Gastrocnemius medialis (tissue), 4 donors: ENCODE data around the gene HINFP. TPM values are rescaled to one million over a fixed set of nuclear protein-coding genes. Genes with fewer than 3 reads are reported as not detected.
"Not testable (repeated sequence)": the region's sequence is repeated elsewhere in the genome, so short reads cannot be mapped to it uniquely, and the experiment has no call there.

Experiments used
- ATAC-seq, 2 donors: fragments of 150-250 bp; one replicate each; pipeline ENCODE4 v1.9.1; 2016
- DNase-seq, 2 donors: peaks; one replicate each; pipeline ENCODE4 v3.0.0-alpha.2; 2019
- H3K27ac ChIP-seq, 4 donors: fragments of 200-600 bp; sonication (generic); 1 replicate in 1 of 4; 2 replicates in 3 of 4; pipeline ENCODE4 v1.5.1; 2016 to 2018; ENCODE audit warnings: mild to moderate bottlenecking in 2 of 4, moderate library complexity in 1 of 4
- H3K27me3 ChIP-seq, 3 donors: fragments of 200-600 bp; sonication (generic) in 2 of 3; 1 replicate in 1 of 3; 2 replicates in 2 of 3; pipeline versions ENCODE4 v1.5.1 to v1.6.0; 2016 to 2019; ENCODE audit warnings: mild to moderate bottlenecking in 1 of 3, moderate library complexity in 1 of 3
- H3K36me3 ChIP-seq, 2 donors: fragments of 200-600 bp; sonication (generic) in 1 of 2; one replicate each; pipeline ENCODE4 v1.5.1; 2017 to 2018
- H3K4me1 ChIP-seq, 2 donors: fragments of 200-600 bp; sonication (generic) in 1 of 2; one replicate each; pipeline ENCODE4 v1.5.1; 2016 to 2017; ENCODE audit warnings: mild to moderate bottlenecking in 2 of 2
- H3K4me3 ChIP-seq, 4 donors: fragments of 200-600 bp; sonication (generic) in 3 of 4; 1 replicate in 1 of 4; 2 replicates in 3 of 4; pipeline ENCODE4 v1.5.1; 2016 to 2019; ENCODE audit warnings: mild to moderate bottlenecking in 2 of 4
- H3K9me3 ChIP-seq, 3 donors: fragments of 200-600 bp; sonication (generic) in 2 of 3; 1 replicate in 1 of 3; 2 replicates in 2 of 3; pipeline ENCODE4 v1.5.1; 2016 to 2019
- POLR2A ChIP-seq, 2 donors: fragments of 450-650 bp; IDR thresholded peaks; one replicate each; pipeline ENCODE4 v1.6.1; 2017; ENCODE audit warnings: antibody characterized with exemption in 2 of 2, mild to moderate bottlenecking in 2 of 2, moderate library complexity in 2 of 2
- in situ Hi-C, 4 donors: fragments of 200-750 bp; cut with MboI; loops; one replicate each; pipeline versions ENCODE4 v1.15.0 to v1.8.0; 2017; ENCODE audit warnings: low sequenced_read_pairs in 4 of 4
- intact Hi-C: fragments of 100-400 bp; cut with DNase I; formaldehyde crosslinking; loops from one replicate; pipeline ENCODE4 v1.15.1; 2023; ENCODE audit warnings: low total_unique reads
- total RNA-seq, 4 donors: library from RNA; depleted of rRNA; stranded (reverse); fragments of >200 nt; gene quantifications; one replicate each; pipeline versions ENCODE4 v1.1.0 to v1.2.3, GENCODE V29; 2016
- TF ChIP-seq, protein P1 (sequence below), 5 experiments: fragments of 450-650 bp in 3 of 5; fragments of 200-600 bp in 2 of 5; sonication (generic) in 2 of 5; IDR thresholded peaks in 4 of 5; conservative IDR thresholded peaks in 1 of 5; 1 replicate in 4 of 5; 2 replicates in 1 of 5; pipeline ENCODE4 v1.5.1; 2016 to 2019; ENCODE audit warnings: antibody characterized with exemption in 5 of 5, mild to moderate bottlenecking in 3 of 5, moderate library complexity in 3 of 5

HINFP gene
- total RNA-seq, 4 donors from 2014 or later = 8.1 to 17.8 (median 15.3) TPM

DNA sequence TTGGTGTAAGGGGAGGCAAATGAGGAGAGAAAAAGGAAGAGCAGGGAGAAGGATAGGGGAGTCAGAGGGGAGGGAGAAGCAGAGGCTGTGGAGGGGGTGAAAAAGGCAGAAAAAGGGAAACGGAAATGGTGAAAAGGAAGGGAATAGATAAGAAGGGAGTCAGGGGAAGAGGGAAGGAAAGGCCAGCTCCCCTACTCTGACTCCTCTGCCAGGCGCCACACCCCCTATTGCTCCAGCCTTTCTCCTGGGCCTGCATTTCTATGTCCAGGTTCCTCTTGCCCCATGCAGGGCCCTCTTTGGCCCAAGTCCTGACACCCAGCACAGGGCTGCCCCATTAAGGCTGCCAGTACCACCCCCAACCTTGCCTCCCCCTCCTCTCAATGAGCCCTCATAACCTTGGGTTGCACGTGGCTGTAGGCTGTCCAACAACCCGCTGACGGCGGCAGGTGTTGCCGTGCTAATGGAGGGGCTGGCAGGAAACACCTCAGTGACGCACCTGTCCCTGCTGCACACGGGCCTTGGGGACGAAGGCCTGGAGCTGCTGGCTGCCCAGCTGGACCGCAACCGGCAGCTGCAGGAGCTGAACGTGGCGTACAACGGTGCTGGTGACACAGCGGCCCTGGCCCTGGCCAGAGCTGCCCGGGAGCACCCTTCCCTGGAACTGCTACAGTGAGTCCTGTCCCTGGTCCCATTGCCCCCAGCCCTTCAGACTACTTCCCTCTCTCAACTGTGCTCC, 60.5 kb downstream of the HINFP start:
- peaks cover 0 to 23% of the 10 kb centered on the region in 2 donors for H3K36me3 ChIP-seq

DNA sequence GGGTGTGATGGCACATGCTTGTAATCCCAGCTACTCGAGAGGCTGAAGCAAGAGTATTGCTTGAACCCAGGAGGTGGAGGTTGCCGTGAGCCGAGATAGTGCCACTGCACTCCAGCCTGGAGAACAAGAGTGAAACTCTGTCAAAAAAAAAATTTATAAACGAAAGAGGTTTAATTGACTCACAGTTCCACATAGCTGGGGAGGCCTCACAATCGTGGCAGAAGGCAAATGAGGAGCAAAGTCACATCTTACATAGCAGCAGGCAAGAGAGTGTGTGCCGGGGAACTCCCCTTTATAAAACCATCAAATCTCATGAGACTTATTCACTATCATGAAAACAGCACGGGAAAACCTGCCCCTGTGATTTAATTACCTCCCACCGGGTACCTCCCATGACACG, 63.0 kb downstream of the HINFP start:
- DNase-seq, H3K27me3 ChIP-seq, intact Hi-C loops, H3K4me1 ChIP-seq, H3K9me3 ChIP-seq, H3K4me3 ChIP-seq, H3K27ac ChIP-seq, in situ Hi-C loops, ATAC-seq: not testable (repeated sequence)
- peaks cover 0 to 23% of the 10 kb centered on the region in 2 donors for H3K36me3 ChIP-seq

More for the DNA sequence above, 60.5 kb downstream of the HINFP start:
- Histone ChIP-seq H3K27ac (no peak overlapping the region), H3K27me3 (no peaks in the 10 kb centered on the region), H3K4me1 (no peaks in the 10 kb centered on the region), H3K4me3 (no peak overlapping the region), H3K9me3 (no peaks in the 10 kb centered on the region)
- DNase-seq (no peak), ATAC-seq (no peak)
- no peak for TF ChIP-seq POLR2A (IDR thresholded peaks at IDR 0.05)
- TF ChIP-seq, protein P1, sequence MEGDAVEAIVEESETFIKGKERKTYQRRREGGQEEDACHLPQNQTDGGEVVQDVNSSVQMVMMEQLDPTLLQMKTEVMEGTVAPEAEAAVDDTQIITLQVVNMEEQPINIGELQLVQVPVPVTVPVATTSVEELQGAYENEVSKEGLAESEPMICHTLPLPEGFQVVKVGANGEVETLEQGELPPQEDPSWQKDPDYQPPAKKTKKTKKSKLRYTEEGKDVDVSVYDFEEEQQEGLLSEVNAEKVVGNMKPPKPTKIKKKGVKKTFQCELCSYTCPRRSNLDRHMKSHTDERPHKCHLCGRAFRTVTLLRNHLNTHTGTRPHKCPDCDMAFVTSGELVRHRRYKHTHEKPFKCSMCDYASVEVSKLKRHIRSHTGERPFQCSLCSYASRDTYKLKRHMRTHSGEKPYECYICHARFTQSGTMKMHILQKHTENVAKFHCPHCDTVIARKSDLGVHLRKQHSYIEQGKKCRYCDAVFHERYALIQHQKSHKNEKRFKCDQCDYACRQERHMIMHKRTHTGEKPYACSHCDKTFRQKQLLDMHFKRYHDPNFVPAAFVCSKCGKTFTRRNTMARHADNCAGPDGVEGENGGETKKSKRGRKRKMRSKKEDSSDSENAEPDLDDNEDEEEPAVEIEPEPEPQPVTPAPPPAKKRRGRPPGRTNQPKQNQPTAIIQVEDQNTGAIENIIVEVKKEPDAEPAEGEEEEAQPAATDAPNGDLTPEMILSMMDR (IDR thresholded peaks at IDR 0.05 in 4 of 5, conservative IDR thresholded peaks at IDR 0.05 in 1 of 5) = no peak
- in situ Hi-C loops = no loop called here
- intact Hi-C loops = no loop called here

Other genes with a start within 250 kb of the HINFP start
- gene CXCR5, start 237.7 kb upstream of the HINFP start, total RNA-seq = not detected
- gene BCL9L, start 195.7 kb upstream of the HINFP start, total RNA-seq = 10 to 100 TPM; 17.1 to 35.6 (median 23.8) TPM
- gene UPK2, start 165.3 kb upstream of the HINFP start, total RNA-seq = not detected
- gene FOXR1, start 149.8 kb upstream of the HINFP start, total RNA-seq = not detected
- gene CENATAC, start 123.4 kb upstream of the HINFP start, total RNA-seq = 10 to 100 TPM in 3 of 4 donors, 1 to 10 TPM in 1; 7.4 to 36.4 (median 16.1) TPM
- 1,000 to 10,000 TPM; 1,700 to 2,567 (median 1,849) TPM for gene RPS25, start 103.2 kb upstream of the HINFP start, total RNA-seq
- 10 to 100 TPM; 43.0 to 82.8 (median 66.9) TPM for gene TRAPPC4, start 102.8 kb upstream of the HINFP start, total RNA-seq
- gene SLC37A4, start 90.7 kb upstream of the HINFP start, total RNA-seq = 10 to 100 TPM; 29.7 to 72.9 (median 56.4) TPM
- gene HYOU1, start 64.4 kb upstream of the HINFP start, total RNA-seq = 10 to 100 TPM; 18.4 to 29.2 (median 21.9) TPM
- 10 to 100 TPM; 16.5 to 25.9 (median 20.3) TPM for gene VPS11, start 53.8 kb upstream of the HINFP start, total RNA-seq
- 10 to 100 TPM in 3 of 4 donors, 1 to 10 TPM in 1; 8.7 to 31.1 (median 14.5) TPM for gene HMBS, start 36.7 kb upstream of the HINFP start, total RNA-seq
- 10 to 100 TPM in 3 of 4 donors, 1 to 10 TPM in 1; 8.9 to 34.0 (median 15.1) TPM for gene DPAGT1, start 19.7 kb upstream of the HINFP start, total RNA-seq
- gene C2CD2L, start 14.2 kb upstream of the HINFP start, total RNA-seq = 10 to 100 TPM; 10.0 to 30.7 (median 18.7) TPM
- not detected for gene ABCG4, start 27.5 kb downstream of the HINFP start, total RNA-seq
- gene NLRX1, start 47.1 kb downstream of the HINFP start, total RNA-seq = 10 to 100 TPM; 12.2 to 21.3 (median 16.4) TPM
- gene NHERF4, start 63.9 kb downstream of the HINFP start, total RNA-seq = under 1 TPM in 1 of 4 donors, not detected in 3; 0.46 TPM
- gene CBL, start 84.8 kb downstream of the HINFP start, total RNA-seq = 1 to 10 TPM; 3.0 to 6.7 (median 4.5) TPM
- gene MCAM, start 195.6 kb downstream of the HINFP start, total RNA-seq = 100 to 1,000 TPM in 3 of 4 donors, 10 to 100 TPM in 1; 22.6 to 193 (median 123) TPM
- 1 to 10 TPM; 3.8 to 5.1 (median 4.7) TPM for gene RNF26, start 212.9 kb downstream of the HINFP start, total RNA-seq
- gene C1QTNF5, start 219.3 kb downstream of the HINFP start, total RNA-seq = 10 to 100 TPM in 1 of 4 donors, 1 to 10 TPM in 3; 4.0 to 16.0 (median 6.0) TPM
- not detected for gene MFRP, start 225.1 kb downstream of the HINFP start, total RNA-seq